HepG2 (cell line): ENCODE data around the gene TLR9. TPM values are rescaled to one million over a fixed set of nuclear protein-coding genes. Genes with fewer than 3 reads are reported as not detected.

Source experiments
- ATRX ChIP-seq: sonication (generic); formaldehyde crosslinking; IDR thresholded peaks from 2 replicates; pipeline ENCODE4 v1.4.0; 2020; ENCODE audit warnings: missing genetic modification reagents, borderline replicate concordance
- CREBL2 ChIP-seq: sonication (generic); formaldehyde crosslinking; IDR thresholded peaks from 2 replicates; pipeline ENCODE4 v1.8.1; 2023; ENCODE audit warnings: missing genetic modification reagents, mild to moderate bottlenecking, borderline replicate concordance
- DNMT1 ChIP-seq: sonication (generic); formaldehyde crosslinking; IDR thresholded peaks from 2 replicates; pipeline ENCODE4 v1.5.1; 2020; ENCODE audit warnings: mild to moderate bottlenecking, missing genetic modification reagents
- FOXP4 ChIP-seq: sonication (generic); formaldehyde crosslinking; IDR thresholded peaks from 2 replicates; pipeline ENCODE4 v1.4.0; 2020; ENCODE audit warnings: missing genetic modification reagents
- HOMEZ ChIP-seq: IDR thresholded peaks from 2 replicates; pipeline ENCODE4 v1.6.1; 2016; ENCODE audit warnings: low read depth
- MTA1 ChIP-seq: sonication (generic); formaldehyde crosslinking; IDR thresholded peaks from 2 replicates; pipeline ENCODE4 v1.4.0; 2020; ENCODE audit warnings: missing genetic modification reagents, mild to moderate bottlenecking, borderline replicate concordance
- ONECUT2 ChIP-seq: sonication (generic); formaldehyde crosslinking; IDR thresholded peaks from 2 replicates; pipeline ENCODE4 v1.4.0; 2020; ENCODE audit warnings: missing genetic modification reagents
- PAXIP1 ChIP-seq: sonication (generic); formaldehyde crosslinking; conservative IDR thresholded peaks from 2 replicates; pipeline ENCODE4 v1.4.0; 2020; ENCODE audit warnings: mild to moderate bottlenecking, missing genetic modification reagents, moderate library complexity
- RARA ChIP-seq: IDR thresholded peaks from 2 replicates; pipeline ENCODE4 v1.6.1; 2016; ENCODE audit warnings: missing genetic modification reagents, missing compliant biosample characterization
- RBAK ChIP-seq: sonication (generic); formaldehyde crosslinking; IDR thresholded peaks from 2 replicates; pipeline ENCODE4 v1.5.1; 2020; ENCODE audit warnings: mild to moderate bottlenecking, missing genetic modification reagents
- REPIN1 ChIP-seq: sonication (generic); formaldehyde crosslinking; IDR thresholded peaks from 2 replicates; pipeline ENCODE4 v1.8.0; 2022; ENCODE audit warnings: missing genetic modification reagents, low read depth, mild to moderate bottlenecking, borderline replicate concordance
- SMAD9 ChIP-seq: sonication (generic); formaldehyde crosslinking; IDR thresholded peaks from 2 replicates; pipeline ENCODE4 v1.5.1; 2020; ENCODE audit warnings: mild to moderate bottlenecking, missing genetic modification reagents
- SMARCE1 ChIP-seq: fragments of 450-650 bp; IDR thresholded peaks from 2 replicates; pipeline ENCODE4 v1.6.1; 2017; ENCODE audit warnings: borderline replicate concordance
- SP2 ChIP-seq: sonication (generic); formaldehyde crosslinking; IDR thresholded peaks from 2 replicates; pipeline ENCODE4 v1.5.1; 2020; ENCODE audit warnings: mild to moderate bottlenecking, missing genetic modification reagents
- THRA ChIP-seq: sonication (generic); formaldehyde crosslinking; IDR thresholded peaks from 2 replicates; pipeline ENCODE4 v1.4.0; 2020; ENCODE audit warnings: missing genetic modification reagents, borderline replicate concordance
- TRIM24 ChIP-seq: sonication (generic); formaldehyde crosslinking; IDR thresholded peaks from 2 replicates; pipeline ENCODE4 v1.8.0; 2022; ENCODE audit warnings: mild to moderate bottlenecking, missing genetic modification reagents
- ZNF253 ChIP-seq: sonication (generic); formaldehyde crosslinking; IDR thresholded peaks from 2 replicates; pipeline ENCODE4 v1.8.0; 2022; ENCODE audit warnings: mild to moderate bottlenecking, missing genetic modification reagents, borderline replicate concordance
- ZNF281 ChIP-seq: sonication (generic); formaldehyde crosslinking; IDR thresholded peaks from 2 replicates; pipeline ENCODE4 v1.4.0; 2020; ENCODE audit warnings: missing genetic modification reagents, borderline replicate concordance
- ZNF432 ChIP-seq: sonication (generic); formaldehyde crosslinking; IDR thresholded peaks from 2 replicates; pipeline ENCODE4 v1.5.0; 2020; ENCODE audit warnings: missing genetic modification reagents, mild to moderate bottlenecking, borderline replicate concordance
- polyA plus RNA-seq, 8 experiments: library from polyadenylated mRNA; depleted of rRNA in 3 of 8; stranded (reverse) in 7 of 8; unstranded in 1 of 8; fragments of >200 nt; fragmentation: Illumina TruSeq in 4 of 8; extraction: Trizol in 4 of 8; gene quantifications; 2 replicates each; pipeline versions ENCODE4 v1.2.1 to v1.2.3, GENCODE V29; 2011 to 2016; ENCODE audit warnings: low read depth in 4 of 8, missing spikeins in 1 of 8, mixed read lengths in 1 of 8; ENCODE audit not compliant: insufficient read depth in 1 of 8
- total RNA-seq, 5 experiments: library from RNA; depleted of rRNA; stranded (reverse); fragments of >200 nt; fragmentation: Illumina TruSeq; extraction: Trizol; gene quantifications; 2 replicates each; pipeline ENCODE4 v1.2.3, GENCODE V29; 2016; ENCODE audit warnings: low read depth in 1 of 5

The TLR9 gene
- total and polyA plus RNA-seq, 2 of the 13 experiments (the other 11 are each of a cell fraction or from before 2014, with no cell fraction given): not detected

- TF ChIP-seq FOXP4 (CRISPR knock-in tag) (peak; percentile 34; the same call in 1 of the 2 replicates), TRIM24 (no peak), SP2 (CRISPR knock-in tag) (no peak), ZNF253 (CRISPR knock-in tag) (no peak), REPIN1 (no peak), RBAK (no peak), SMAD9 (CRISPR knock-in tag) (no peak), DNMT1 (CRISPR knock-in tag) (no peak), ZNF432 (CRISPR knock-in tag) (no peak), RARA (CRISPR knock-in tag) (peak; percentile 97), ZNF281 (CRISPR knock-in tag) (no peak), SMARCE1 (no peak), MTA1 (peak; percentile 72; the same call in 1 of the 2 replicates), CREBL2 (CRISPR knock-in tag) (no peak), THRA (CRISPR knock-in tag) (peak; percentile 76; the same call in 1 of the 2 replicates), ATRX (no peak), ONECUT2 (CRISPR knock-in tag) (no peak), HOMEZ (CRISPR knock-in tag) (no peak), PAXIP1 (peak; percentile 55)
Observed at GRCh38 chr3:52182196-52182595, 43.2 kb downstream of the TLR9 start (continued).
